OCI-LY7 (cell line): Measurements from ENCODE around the gene PILRB. TPM values are rescaled to one million over a fixed set of nuclear protein-coding genes. Genes with fewer than 3 reads are reported as not detected.
"Not testable (repeated sequence)": the region's sequence is repeated elsewhere in the genome, so short reads cannot be mapped to it uniquely, and the experiment has no call there.

Source experiments
- BruUV-seq: library from RNA; stranded (reverse); fragments of 400-500 nt; replicated peaks from 2 replicates; lab custom pipeline; 2021; lab: Mats Ljungman, UMichigan
- CTCF ChIA-PET: fragments of 300-600 bp; sonication (Branson Sonifier 250); formaldehyde crosslinking; loops from one replicate; lab custom pipeline; 2022; ENCODE audit warnings: antibody characterized with exemption; ENCODE audit not compliant: unreplicated experiment; lab: Charles Lee
- POLR2A ChIA-PET: fragments of 300-600 bp; sonication (Branson Sonifier 250); formaldehyde crosslinking; loops from one replicate; lab custom pipeline; 2022; ENCODE audit warnings: antibody characterized with exemption; lab: Charles Lee
- DNase-seq: peaks from one replicate; pipeline ENCODE4 v3.0.0-alpha.2; 2015; ENCODE audit warnings: low spot score
- H2AFZ ChIP-seq: fragments of 200-600 bp; sonication (generic), shearing (Covaris generic); 2 replicates; pipeline ENCODE4 v1.6.1; 2014; ENCODE audit warnings: mild to moderate bottlenecking, antibody characterized with exemption, low read length, moderate library complexity
- H3K27ac ChIP-seq: fragments of 200-600 bp; sonication (generic); 2 replicates; pipeline ENCODE4 v1.5.1; 2014; ENCODE audit warnings: mixed run types, low read depth, mild to moderate bottlenecking, moderate library complexity, low read length, inconsistent platforms; ENCODE audit not compliant: poor library complexity, severe bottlenecking
- H3K36me3 ChIP-seq: fragments of 200-600 bp; sonication (generic); 2 replicates; pipeline ENCODE4 v1.6.1; 2014; ENCODE audit warnings: mild to moderate bottlenecking, antibody characterized with exemption, low read length, moderate library complexity, mixed read lengths; ENCODE audit not compliant: insufficient read depth
- H3K4me1 ChIP-seq: fragments of 200-600 bp; sonication (generic); 2 replicates; pipeline ENCODE4 v1.5.1; 2014; ENCODE audit warnings: mild to moderate bottlenecking, low read length; ENCODE audit not compliant: insufficient read depth, poor library complexity, severe bottlenecking
- H3K4me2 ChIP-seq: fragments of 200-600 bp; sonication (generic); 2 replicates; pipeline ENCODE4 v1.6.1; 2014; ENCODE audit warnings: mild to moderate bottlenecking, low read length
- H3K4me3 ChIP-seq: fragments of 200-600 bp; sonication (generic); 2 replicates; pipeline ENCODE4 v1.5.1; 2014; ENCODE audit warnings: mild to moderate bottlenecking, low read depth, low read length; ENCODE audit not compliant: poor library complexity, severe bottlenecking
- H3K79me2 ChIP-seq: fragments of 200-600 bp; sonication (generic); 2 replicates; pipeline ENCODE4 v1.6.1; 2016; ENCODE audit warnings: low read depth, mild to moderate bottlenecking, low read length, moderate library complexity, mixed read lengths; ENCODE audit not compliant: insufficient read depth
- H3K9me2 ChIP-seq: fragments of 200-600 bp; sonication (generic); 2 replicates; pipeline ENCODE4 v1.6.1; 2016; ENCODE audit warnings: mild to moderate bottlenecking, low read length, mixed read lengths; ENCODE audit not compliant: insufficient read depth
- H3K9me3 ChIP-seq: fragments of 200-600 bp; sonication (generic); 2 replicates; pipeline ENCODE4 v1.6.1; 2014; ENCODE audit warnings: mild to moderate bottlenecking, mixed run types, low read length, mixed read lengths
- H4K20me1 ChIP-seq: fragments of 200-600 bp; sonication (generic); 2 replicates; pipeline ENCODE4 v1.6.1; 2014; ENCODE audit warnings: mild to moderate bottlenecking, antibody characterized with exemption, low read length, moderate library complexity, mixed read lengths; ENCODE audit not compliant: insufficient read depth
- CTCF ChIP-seq: fragments of 200-600 bp; sonication (generic); conservative IDR thresholded peaks from 2 replicates; pipeline ENCODE4 v1.5.1; 2014; ENCODE audit warnings: mild to moderate bottlenecking, antibody characterized with exemption, low read length, moderate library complexity, mixed read lengths
- EZH2phosphoT487 ChIP-seq: fragments of 200-600 bp; sonication (generic); IDR thresholded peaks from 2 replicates; pipeline ENCODE4 v1.6.1; 2018; ENCODE audit warnings: low read depth, borderline replicate concordance, mild to moderate bottlenecking, mixed run types, antibody characterized with exemption, low read length, moderate library complexity, mixed read lengths
- intact Hi-C: fragments of 100-400 bp; cut with micrococcal nuclease; formaldehyde crosslinking; loops from one replicate; pipeline ENCODE4 v1.10.0; 2022; ENCODE audit not compliant: unreplicated experiment
- total RNA-seq, 2 experiments: library from RNA; depleted of rRNA in 1 of 2; stranded (reverse); fragments of >200 nt in 1 of 2; shearing (Covaris generic) in 1 of 2; gene quantifications; 2 replicates each; pipeline ENCODE4 v1.2.3, GENCODE V29; 2014 to 2022

The PILRB gene
- total RNA-seq, 2 experiments from 2014 or later, result 95.0 to 102 TPM

- H3K9me2 ChIP-seq, H3K79me2 ChIP-seq, H4K20me1 ChIP-seq, BruUV-seq, H3K36me3 ChIP-seq, H3K27ac ChIP-seq, H3K9me3 ChIP-seq: not testable (repeated sequence)
- ChIA-PET POLR2A (interaction anchor here (0.7 kb wide), 1 partner anchor 57 kb away, joined by 6 read pairs; no protein-coding TSS in a partner anchor), CTCF (interaction anchor here (0.5 to 1.0 kb wide), 3 partner anchors 14 to 71 kb away, joined by 3 to 4 read pairs (median 3); no protein-coding TSS in a partner anchor)
- H2AFZ ChIP-seq, result peak overlapping the region; percentile 16; the same call in 1 of the 2 replicates
- peak; percentile 69 for DNase-seq
- H3K4me3 ChIP-seq, result peak overlapping the region; percentile 11
- H3K4me1 ChIP-seq, result peaks cover 51% of the 10 kb centered on the region
- peak; percentile 71 for TF ChIP-seq CTCF
- intact Hi-C loops, result loop anchor here (1.0 to 2.0 kb wide), 2 partner anchors 33 to 77 kb away; no protein-coding TSS in a partner anchor
- peak overlapping the region; percentile 55 for H3K4me2 ChIP-seq
Observed at GRCh38 chr7:100373870-100374598, 16.1 kb downstream of the PILRB start.

GRCh38 chr7:100374601-100375000, 16.7 kb downstream of the PILRB start:
- peaks cover 45% of the 10 kb centered on the region for H3K4me1 ChIP-seq
- intact Hi-C loops, result loop anchor here (1.0 to 2.0 kb wide), 2 partner anchors 33 to 76 kb away; no protein-coding TSS in a partner anchor
- no peaks in the 10 kb centered on the region for H4K20me1 ChIP-seq
- H2AFZ ChIP-seq, result peak overlapping the region; percentile 16; the same call in 1 of the 2 replicates
- ChIA-PET POLR2A (interaction anchor here (0.7 kb wide), 1 partner anchor 57 kb away, joined by 6 read pairs; no protein-coding TSS in a partner anchor), CTCF (interaction anchor here (0.5 to 1.0 kb wide), 3 partner anchors 15 to 70 kb away, joined by 3 to 4 read pairs (median 3); no protein-coding TSS in a partner anchor)
- no peaks in the 10 kb centered on the region for H3K9me3 ChIP-seq
- H3K36me3 ChIP-seq, result no peaks in the 10 kb centered on the region
- peak overlapping the region; percentile 11 for H3K4me3 ChIP-seq
- BruUV-seq, result no TSS peak
- no peak for TF ChIP-seq EZH2phosphoT487
- no peak for TF ChIP-seq CTCF
- H3K9me2 ChIP-seq, result no peaks in the 10 kb centered on the region
- H3K27ac ChIP-seq, result no peak overlapping the region
- peak overlapping the region; percentile 55 for H3K4me2 ChIP-seq
- peak; percentile 22 for DNase-seq
- no peaks in the 10 kb centered on the region for H3K79me2 ChIP-seq

- Histone ChIP-seq H3K4me3 (no peak overlapping the region), H3K79me2 (no peaks in the 10 kb centered on the region), H4K20me1 (no peaks in the 10 kb centered on the region), H3K4me1 (peaks cover 41% of the 10 kb centered on the region), H3K9me2 (no peaks in the 10 kb centered on the region), H3K9me3 (no peaks in the 10 kb centered on the region), H3K4me2 (no peak overlapping the region), H3K36me3 (no peaks in the 10 kb centered on the region), H3K27ac (no peak overlapping the region), H2AFZ (no peak overlapping the region)
- POLR2A ChIA-PET, result interaction anchor here (0.7 kb wide), 1 partner anchor 62 kb away, joined by 7 read pairs; no protein-coding TSS in a partner anchor
- BruUV-seq, result no TSS peak
- intact Hi-C loops, result no loop called here
- CTCF ChIA-PET, result no interaction called here
- TF ChIP-seq EZH2phosphoT487, result no peak
- no peak for TF ChIP-seq CTCF
- DNase-seq, result no peak
Observed at GRCh38 chr7:100376066-100376465, 18.1 kb downstream of the PILRB start.
